Measurements from ENCODE around the gene NLGN1. TPM values are rescaled to one million over a fixed set of nuclear protein-coding genes. Genes with fewer than 3 reads are reported as not detected.

The NLGN1 gene
- total and polyA plus RNA-seq, 9 of the 15 experiments (the other 6 are each of a cell fraction or from before 2014, with no cell fraction given) = under 0.01 to 0.01 TPM; not detected in 7

DNA sequence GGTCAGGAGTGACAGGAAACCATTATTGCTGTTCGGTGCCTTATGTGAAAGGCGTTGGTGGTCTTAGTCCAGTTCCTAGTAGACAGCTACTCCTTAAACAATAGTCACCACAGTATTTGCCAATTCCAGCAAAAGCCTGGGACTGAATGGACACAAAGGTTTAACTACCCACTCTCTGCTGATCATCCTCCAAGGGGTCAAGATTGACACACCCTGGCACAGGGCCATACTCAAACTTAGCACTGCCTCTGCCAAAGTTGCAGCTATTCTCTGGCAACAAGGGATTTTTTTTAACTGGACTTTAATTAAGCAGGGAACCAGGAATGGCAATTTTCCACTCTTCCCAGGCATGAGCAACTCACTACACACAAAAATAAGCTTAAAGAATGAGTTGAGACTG, 193.9 kb downstream of the NLGN1 start:
- POLR2A ChIA-PET = no interaction called here
- Histone ChIP-seq H3K9ac (ENCODE audit: insufficient read depth in 1 of 2, low read depth in 2 of 2, low read length in 2 of 2) (no peak overlapping the region), H4K20me1 (replicated peaks; ENCODE audit: control insufficient read depth, insufficient read depth, low read length) (no peaks in the 10 kb centered on the region), H3K27me3 (ENCODE audit: control insufficient read depth in 2 of 2, insufficient read depth in 2 of 2, low read length in 2 of 2) (no peaks in the 10 kb centered on the region), H3K36me3 (ENCODE audit: control insufficient read depth, insufficient read depth, low read length) (no peaks in the 10 kb centered on the region), H3K27ac (ENCODE audit: extremely low read depth, low read depth, low read length) (no peak overlapping the region), H3K4me1 (replicated peaks in 1 of 2; ENCODE audit: control insufficient read depth in 2 of 2, insufficient read depth in 2 of 2, low read length in 2 of 2) (no peaks in the 10 kb centered on the region), H2AFZ (ENCODE audit: low read depth, low read length) (no peak overlapping the region), H3K9me1 (ENCODE audit: control insufficient read depth, insufficient read depth, low read length) (no peaks in the 10 kb centered on the region), H3K4me3 (no peak overlapping the region), H3K4me2 (ENCODE audit: insufficient read depth, low read length) (no peak overlapping the region), H3K79me2 (ENCODE audit: control insufficient read depth, insufficient read depth, low read length) (no peaks in the 10 kb centered on the region), H3K9me3 (replicated peaks; ENCODE audit: control insufficient read depth, insufficient read depth, low read depth, low read length) (no peaks in the 10 kb centered on the region)
- CTCF ChIA-PET (ENCODE audit: low intra/inter-chr PET ratio) = no interaction called here
- DNase-seq (ENCODE audit: extremely low read depth in 1 of 4, low spot score in 3 of 4) (no peak), ATAC-seq (no peak), FAIRE-seq (no peak)
- 8% methylated on average over 2 of the region's 2 CpGs for WGBS (ENCODE audit: insufficient coverage, low coverage, missing lambda C conversion rate)
- BruUV-seq (replicated peaks) = no TSS peak
- intact Hi-C loops (cut with micrococcal nuclease) (no loop called here), in situ Hi-C loops (cut with MboI) (no loop called here)
- TF ChIP-seq, protein P1, sequence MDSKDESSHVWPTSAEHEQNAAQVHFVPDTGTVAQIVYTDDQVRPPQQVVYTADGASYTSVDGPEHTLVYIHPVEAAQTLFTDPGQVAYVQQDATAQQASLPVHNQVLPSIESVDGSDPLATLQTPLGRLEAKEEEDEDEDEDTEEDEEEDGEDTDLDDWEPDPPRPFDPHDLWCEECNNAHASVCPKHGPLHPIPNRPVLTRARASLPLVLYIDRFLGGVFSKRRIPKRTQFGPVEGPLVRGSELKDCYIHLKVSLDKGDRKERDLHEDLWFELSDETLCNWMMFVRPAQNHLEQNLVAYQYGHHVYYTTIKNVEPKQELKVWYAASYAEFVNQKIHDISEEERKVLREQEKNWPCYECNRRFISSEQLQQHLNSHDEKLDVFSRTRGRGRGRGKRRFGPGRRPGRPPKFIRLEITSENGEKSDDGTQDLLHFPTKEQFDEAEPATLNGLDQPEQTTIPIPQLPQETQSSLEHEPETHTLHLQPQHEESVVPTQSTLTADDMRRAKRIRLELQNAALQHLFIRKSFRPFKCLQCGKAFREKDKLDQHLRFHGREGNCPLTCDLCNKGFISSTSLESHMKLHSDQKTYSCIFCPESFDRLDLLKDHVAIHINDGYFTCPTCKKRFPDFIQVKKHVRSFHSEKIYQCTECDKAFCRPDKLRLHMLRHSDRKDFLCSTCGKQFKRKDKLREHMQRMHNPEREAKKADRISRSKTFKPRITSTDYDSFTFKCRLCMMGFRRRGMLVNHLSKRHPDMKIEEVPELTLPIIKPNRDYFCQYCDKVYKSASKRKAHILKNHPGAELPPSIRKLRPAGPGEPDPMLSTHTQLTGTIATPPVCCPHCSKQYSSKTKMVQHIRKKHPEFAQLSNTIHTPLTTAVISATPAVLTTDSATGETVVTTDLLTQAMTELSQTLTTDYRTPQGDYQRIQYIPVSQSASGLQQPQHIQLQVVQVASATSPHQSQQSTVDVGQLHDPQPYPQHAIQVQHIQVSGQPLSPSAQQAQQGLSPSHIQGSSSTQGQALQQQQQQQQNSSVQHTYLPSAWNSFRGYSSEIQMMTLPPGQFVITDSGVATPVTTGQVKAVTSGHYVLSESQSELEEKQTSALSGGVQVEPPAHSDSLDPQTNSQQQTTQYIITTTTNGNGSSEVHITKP (IDR thresholded peaks at IDR 0.05; ENCODE audit: partially characterized antibody) = no peak
- no peak for TF ChIP-seq SAFB (IDR thresholded peaks at IDR 0.05; ENCODE audit: borderline replicate concordance, low read depth, low read length)
- TF ChIP-seq CREM (IDR thresholded peaks at IDR 0.05; ENCODE audit: low read depth) = no peak
- TF ChIP-seq RBBP5 (IDR thresholded peaks at IDR 0.05; ENCODE audit: borderline replicate concordance, insufficient read depth, low read length, poor library complexity, severe bottlenecking) = no peak
- TF ChIP-seq SREBF2 (CRISPR knock-in tag; IDR thresholded peaks at IDR 0.05) = no peak
- TF ChIP-seq ZNF175 (CRISPR knock-in tag; IDR thresholded peaks at IDR 0.05; ENCODE audit: low read depth) = no peak
- no peak for TF ChIP-seq XRCC3 (IDR thresholded peaks at IDR 0.05)
- no peak for TF ChIP-seq HLTF (IDR thresholded peaks at IDR 0.05)
- no peak for TF ChIP-seq ZFP91 (CRISPR knock-in tag; IDR thresholded peaks at IDR 0.05)
- TF ChIP-seq NCOA2 (IDR thresholded peaks at IDR 0.05; ENCODE audit: partially characterized antibody in 2 of 2) = no peak
- TF ChIP-seq TAF1 (IDR thresholded peaks at IDR 0.05; ENCODE audit: control insufficient read depth, extremely low read depth, insufficient read depth, low read length, severe bottlenecking) = no peak
- TF ChIP-seq ZNF197 (CRISPR knock-in tag; IDR thresholded peaks at IDR 0.05; ENCODE audit: low read depth) = no peak
- no peak for TF ChIP-seq ZBTB11 (CRISPR knock-in tag; IDR thresholded peaks at IDR 0.05)
- TF ChIP-seq NEUROD1 (IDR thresholded peaks at IDR 0.05; ENCODE audit: borderline replicate concordance, low read depth, low read length, partially characterized antibody) = no peak
